ENCODE data around the gene CLCN1.

Gene CLCN1

GRCh38 chr7:143382791-143383641 is 67.1 kb downstream of the CLCN1 start:
- no peaks in the 10 kb centered on the region for H3K27me3 Mint-ChIP-seq
- H3K4me3 Mint-ChIP-seq, result peak overlapping the region; percentile 67
- CTCF ChIA-PET, result interaction anchor here (1.4 to 2.5 kb wide), 3 partner anchors 8 to 34 kb away, joined by 3 to 11 read pairs (median 7); no protein-coding TSS in a partner anchor
- no peak for DNase-seq
- H3K4me1 Mint-ChIP-seq, result peaks cover 21% of the 10 kb centered on the region
- H3K36me3 Mint-ChIP-seq, result peaks cover 10% of the 10 kb centered on the region
- H3K27ac Mint-ChIP-seq, result peak overlapping the region; percentile 25
- H3K9me3 Mint-ChIP-seq, result no peaks in the 10 kb centered on the region

- Mint-ChIP-seq H3K4me3 (peak overlapping the region; percentile 67), H3K36me3 (peaks cover 10% of the 10 kb centered on the region), H3K4me1 (peaks cover 15% of the 10 kb centered on the region), H3K9me3 (no peaks in the 10 kb centered on the region), H3K27ac (no peak overlapping the region), H3K27me3 (no peaks in the 10 kb centered on the region)
- no peak for DNase-seq
- CTCF ChIA-PET, result interaction anchor here (0.9 to 2.5 kb wide), 6 partner anchors 8 to 143 kb away, joined by 3 to 11 read pairs (median 6); no protein-coding TSS in a partner anchor
These were observed 67.7 kb downstream of the CLCN1 start for GRCh38 chr7:143383642-143383957.

- Mint-ChIP-seq H3K9me3 (no peaks in the 10 kb centered on the region), H3K4me3 (no peak overlapping the region), H3K27me3 (no peaks in the 10 kb centered on the region), H3K36me3 (peaks cover 13% of the 10 kb centered on the region), H3K27ac (no peak overlapping the region), H3K4me1 (peaks cover 12% of the 10 kb centered on the region)
- CTCF ChIA-PET, result interaction anchor here (0.9 to 2.5 kb wide), 8 partner anchors 9 to 144 kb away, joined by 3 to 11 read pairs (median 4); no protein-coding TSS in a partner anchor
- no peak for DNase-seq
These were observed 68.2 kb downstream of the CLCN1 start for GRCh38 chr7:143384148-143384547.

GRCh38 chr7:143384661-143385631 is 69.0 kb downstream of the CLCN1 start:
- H3K4me3 Mint-ChIP-seq, result no peak overlapping the region
- peaks cover 12% of the 10 kb centered on the region for H3K4me1 Mint-ChIP-seq
- no peak overlapping the region for H3K27ac Mint-ChIP-seq
- no peak for DNase-seq
- CTCF ChIA-PET, result interaction anchor here (1.1 to 2.5 kb wide), 7 partner anchors 8 to 145 kb away, joined by 3 to 11 read pairs (median 5); no protein-coding TSS in a partner anchor
- no peaks in the 10 kb centered on the region for H3K9me3 Mint-ChIP-seq
- H3K36me3 Mint-ChIP-seq, result peaks cover 21% of the 10 kb centered on the region
- no peaks in the 10 kb centered on the region for H3K27me3 Mint-ChIP-seq

GRCh38 chr7:143385891-143386781 is 70.2 kb downstream of the CLCN1 start:
- peaks cover 27% of the 10 kb centered on the region for H3K36me3 Mint-ChIP-seq
- CTCF ChIA-PET, result interaction anchor here (0.8 kb wide), 1 partner anchor 29 kb away, joined by 6 read pairs; no protein-coding TSS in a partner anchor
- H3K4me1 Mint-ChIP-seq, result peaks cover 13% of the 10 kb centered on the region
- H3K27ac Mint-ChIP-seq, result no peak overlapping the region
- H3K4me3 Mint-ChIP-seq, result no peak overlapping the region
- H3K27me3 Mint-ChIP-seq, result no peaks in the 10 kb centered on the region
- peak; percentile 64 for DNase-seq
- H3K9me3 Mint-ChIP-seq, result no peaks in the 10 kb centered on the region

GRCh38 chr7:143387156-143387975 is 71.5 kb downstream of the CLCN1 start:
- Mint-ChIP-seq H3K4me1 (peaks cover 13% of the 10 kb centered on the region), H3K27me3 (no peaks in the 10 kb centered on the region), H3K4me3 (no peak overlapping the region), H3K36me3 (peaks cover 37% of the 10 kb centered on the region), H3K27ac (peak overlapping the region; percentile 61), H3K9me3 (no peaks in the 10 kb centered on the region)
- CTCF ChIA-PET, result interaction anchor here (1.2 kb wide), 1 partner anchor 29 kb away, joined by 4 read pairs; no protein-coding TSS in a partner anchor
- DNase-seq, result no peak

- no peak for DNase-seq
- H3K27ac Mint-ChIP-seq, result no peak overlapping the region
- H3K4me1 Mint-ChIP-seq, result peaks cover 13% of the 10 kb centered on the region
- no peaks in the 10 kb centered on the region for H3K27me3 Mint-ChIP-seq
- H3K36me3 Mint-ChIP-seq, result peaks cover 36% of the 10 kb centered on the region
- CTCF ChIA-PET, result interaction anchor here (1.1 to 1.2 kb wide), 2 partner anchors 8 to 28 kb away, joined by 4 to 5 read pairs; no protein-coding TSS in a partner anchor
- no peak overlapping the region for H3K4me3 Mint-ChIP-seq
- H3K9me3 Mint-ChIP-seq, result no peaks in the 10 kb centered on the region
These were observed 72.1 kb downstream of the CLCN1 start for GRCh38 chr7:143388051-143388450.

GRCh38 chr7:143388491-143389101 is 72.7 kb downstream of the CLCN1 start:
- CTCF ChIA-PET, result interaction anchor here (1.0 to 1.7 kb wide), 4 partner anchors 9 to 27 kb away, joined by 4 to 5 read pairs (median 4); no protein-coding TSS in a partner anchor
- H3K27ac Mint-ChIP-seq, result peak overlapping the region; percentile 73

GRCh38 chr7:143389316-143390103 is 73.6 kb downstream of the CLCN1 start:
- peaks cover 13% of the 10 kb centered on the region for H3K4me1 Mint-ChIP-seq
- no peaks in the 10 kb centered on the region for H3K9me3 Mint-ChIP-seq
- H3K27me3 Mint-ChIP-seq, result no peaks in the 10 kb centered on the region
- H3K4me3 Mint-ChIP-seq, result no peak overlapping the region
- DNase-seq, result no peak
- CTCF ChIA-PET, result interaction anchor here (1.0 to 1.7 kb wide), 3 partner anchors 10 to 15 kb away, joined by 4 to 5 read pairs (median 5); no protein-coding TSS in a partner anchor
- peak overlapping the region; percentile 73 for H3K27ac Mint-ChIP-seq
- H3K36me3 Mint-ChIP-seq, result peaks cover 41% of the 10 kb centered on the region

More at GRCh38 chr7:143388491-143389101, 72.7 kb downstream of the CLCN1 start:
- Mint-ChIP-seq H3K4me1 (peaks cover 13% of the 10 kb centered on the region), H3K27me3 (no peaks in the 10 kb centered on the region), H3K4me3 (no peak overlapping the region), H3K9me3 (no peaks in the 10 kb centered on the region), H3K36me3 (peaks cover 37% of the 10 kb centered on the region)
- no peak for DNase-seq

GRCh38 chr7:143390104-143390772 is 74.3 kb downstream of the CLCN1 start:
- CTCF ChIA-PET, result interaction anchor here (0.9 to 1.7 kb wide), 3 partner anchors 10 to 20 kb away, joined by 3 to 4 read pairs (median 3); no protein-coding TSS in a partner anchor
- H3K4me3 Mint-ChIP-seq, result no peak overlapping the region
- no peak for DNase-seq
- no peaks in the 10 kb centered on the region for H3K9me3 Mint-ChIP-seq
- peak overlapping the region; percentile 77 for H3K27ac Mint-ChIP-seq
- H3K27me3 Mint-ChIP-seq, result no peaks in the 10 kb centered on the region
- H3K36me3 Mint-ChIP-seq, result peaks cover 41% of the 10 kb centered on the region
- peaks cover 20% of the 10 kb centered on the region for H3K4me1 Mint-ChIP-seq

- H3K27me3 Mint-ChIP-seq, result no peaks in the 10 kb centered on the region
- peaks cover 41% of the 10 kb centered on the region for H3K36me3 Mint-ChIP-seq
- CTCF ChIA-PET, result interaction anchor here (0.9 to 1.2 kb wide), 3 partner anchors 11 to 25 kb away, joined by 3 read pairs; no protein-coding TSS in a partner anchor
- H3K4me3 Mint-ChIP-seq, result no peak overlapping the region
- peaks cover 21% of the 10 kb centered on the region for H3K4me1 Mint-ChIP-seq
- H3K27ac Mint-ChIP-seq, result peak overlapping the region; percentile 40
- DNase-seq, result no peak
- no peaks in the 10 kb centered on the region for H3K9me3 Mint-ChIP-seq
These were observed 74.9 kb downstream of the CLCN1 start for GRCh38 chr7:143390773-143391317.

Data from activated naive CD4-positive, alpha-beta T cell treated with anti-CD3 and anti-CD28 coated beads, Interleukin-2, amount 10 ng/mL, durations not matched to agents 7 days and 5 days (primary cell).